Thymus (tissue), 11 donors: Measurements from ENCODE around the gene PCNX4. TPM values are rescaled to one million over a fixed set of nuclear protein-coding genes. Genes with fewer than 3 reads are reported as not detected.
A peak's percentile ranks its signal among the peaks of the same experiment; 100 is the strongest.

Source experiments
- DNase-seq, 9 donors: peaks; one replicate each; pipeline ENCODE4 v3.0.0-alpha.2; 2013; ENCODE audit warnings: low spot score in 9 of 9, low read depth in 6 of 9, missing footprints in 1 of 9
- H3K27ac ChIP-seq, 2 donors: one replicate each; pipeline ENCODE4 v1.5.1; 2013; ENCODE audit warnings: control low read depth in 1 of 2, low read depth in 1 of 2, low read length in 1 of 2, mild to moderate bottlenecking in 1 of 2, moderate library complexity in 1 of 2
- H3K27me3 ChIP-seq, 2 donors: one replicate each; pipeline ENCODE4 v1.5.1; 2013; ENCODE audit warnings: low read length in 1 of 2; ENCODE audit not compliant: control insufficient read depth in 2 of 2, insufficient read depth in 1 of 2
- H3K36me3 ChIP-seq, 2 donors: one replicate each; pipeline ENCODE4 v1.5.1; 2013; ENCODE audit warnings: low read length in 1 of 2, mild to moderate bottlenecking in 1 of 2, moderate library complexity in 1 of 2; ENCODE audit not compliant: control insufficient read depth in 2 of 2, insufficient read depth in 2 of 2
- H3K4me1 ChIP-seq, 2 donors: one replicate each; pipeline ENCODE4 v1.5.1; 2013; ENCODE audit warnings: low read length in 2 of 2; ENCODE audit not compliant: control insufficient read depth in 2 of 2, insufficient read depth in 2 of 2
- H3K4me3 ChIP-seq, 2 donors: one replicate each; pipeline ENCODE4 v1.5.1; 2013; ENCODE audit warnings: low read length in 2 of 2, control low read depth in 1 of 2, mild to moderate bottlenecking in 1 of 2
- H3K9me3 ChIP-seq, 2 donors: one replicate each; pipeline ENCODE4 v1.5.1; 2013; ENCODE audit warnings: low read length in 1 of 2, mild to moderate bottlenecking in 1 of 2; ENCODE audit not compliant: control insufficient read depth in 2 of 2, insufficient read depth in 1 of 2
- WGBS: extraction: QIAGEN DNeasy Blood & Tissue Kit; methylation state at CpG from one replicate; pipeline ENCODE4 v1.1.7; 2013; 5-methylcytosine and 5-hydroxymethylcytosine counted together
- polyA plus RNA-seq: library from polyadenylated mRNA; stranded (reverse); fragments of 200-250 nt; gene quantifications from one replicate; pipeline ENCODE4 v1.2.3, GENCODE V29; 2013
- total RNA-seq: library from RNA; stranded (reverse); fragments of 120-200 nt; gene quantifications from one replicate; pipeline ENCODE4 v1.2.4, GENCODE V29; 2013
- donor health status: healthy.

PCNX4 gene
- total and polyA plus RNA-seq, 2 donors = 38.5 to 55.3 TPM

DNA sequence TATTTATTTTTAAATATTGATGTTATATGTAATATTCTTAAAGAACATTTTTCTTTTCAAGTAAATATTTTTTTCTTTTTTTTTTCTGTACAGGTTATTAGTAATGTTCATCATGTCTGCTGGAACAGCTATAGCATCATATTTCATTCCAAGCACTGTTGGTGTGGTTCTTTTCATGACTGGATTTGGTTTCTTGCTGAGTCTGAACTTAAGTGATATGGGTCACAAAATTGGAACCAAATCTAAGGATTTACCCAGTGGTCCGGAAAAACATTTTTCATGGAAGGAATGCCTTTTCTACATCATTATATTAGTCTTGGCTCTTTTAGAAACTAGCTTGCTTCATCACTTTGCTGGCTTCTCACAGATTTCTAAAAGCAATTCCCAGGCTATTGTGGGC, 23.2 kb downstream of the PCNX4 start:
- peaks cover 3 to 30% of the 10 kb centered on the region in 2 donors for H3K36me3 ChIP-seq
- no peaks in the 10 kb centered on the region for H3K27me3 ChIP-seq
- H3K27ac ChIP-seq = no peak overlapping the region
- WGBS = 48% methylated on average over 1 of the region's 1 CpG
- peaks cover 1 to 4% of the 10 kb centered on the region in 2 donors for H3K4me1 ChIP-seq
- no peaks in the 10 kb centered on the region for H3K9me3 ChIP-seq
- DNase-seq = no peak
- no peak overlapping the region for H3K4me3 ChIP-seq

DNA sequence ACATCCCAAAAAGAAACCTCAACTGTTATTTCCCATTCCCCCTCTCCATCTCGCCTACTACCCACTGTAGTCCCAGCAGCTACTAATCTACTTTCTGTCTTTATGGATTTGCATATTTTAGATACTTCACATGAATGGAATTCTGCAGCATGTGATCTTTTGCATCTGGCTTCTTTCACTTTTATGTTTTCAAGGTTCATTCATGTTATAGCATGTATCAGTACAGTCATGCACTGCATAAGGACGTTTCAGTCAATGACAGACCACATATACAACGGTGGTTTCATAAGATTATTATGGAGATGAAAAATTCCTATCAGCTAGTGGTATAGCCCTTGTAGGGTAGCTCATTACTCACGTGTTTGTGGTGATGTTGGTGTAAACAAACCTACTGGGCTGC, 24.5 kb downstream of the PCNX4 start:
- no peak for DNase-seq
- Histone ChIP-seq H3K36me3 (peaks cover 3 to 35% of the 10 kb centered on the region in 2 donors), H3K9me3 (no peaks in the 10 kb centered on the region), H3K27ac (no peak overlapping the region), H3K4me3 (no peak overlapping the region), H3K27me3 (no peaks in the 10 kb centered on the region), H3K4me1 (no peaks in the 10 kb centered on the region)
- 93% methylated on average over 4 of the region's 4 CpGs for WGBS

DNA sequence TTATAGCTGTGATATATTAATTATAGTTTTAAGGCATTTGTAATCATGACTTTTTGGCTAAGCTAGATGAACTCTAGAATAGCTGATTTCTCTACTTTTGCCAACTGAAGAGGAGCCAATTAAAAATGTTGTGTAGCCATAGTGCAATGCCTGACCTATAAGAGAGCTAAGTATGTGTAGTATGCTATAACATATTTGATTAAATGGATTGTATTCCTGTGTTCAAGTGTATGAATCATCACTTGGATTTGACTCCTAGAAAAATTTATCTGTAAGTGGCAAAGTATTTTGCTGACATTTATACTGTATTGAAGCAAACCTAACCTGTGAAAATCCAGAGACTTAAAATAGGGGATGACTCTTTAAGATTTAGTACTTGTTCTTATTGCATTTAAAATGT, 34.2 kb downstream of the PCNX4 start:
- no peak overlapping the region for H3K4me3 ChIP-seq
- no peak overlapping the region for H3K27ac ChIP-seq
- H3K27me3 ChIP-seq = no peaks in the 10 kb centered on the region
- DNase-seq = no peak
- H3K4me1 ChIP-seq = no peaks in the 10 kb centered on the region
- no peaks in the 10 kb centered on the region for H3K9me3 ChIP-seq
- peaks cover 16 to 54% of the 10 kb centered on the region in 2 donors for H3K36me3 ChIP-seq

DNA sequence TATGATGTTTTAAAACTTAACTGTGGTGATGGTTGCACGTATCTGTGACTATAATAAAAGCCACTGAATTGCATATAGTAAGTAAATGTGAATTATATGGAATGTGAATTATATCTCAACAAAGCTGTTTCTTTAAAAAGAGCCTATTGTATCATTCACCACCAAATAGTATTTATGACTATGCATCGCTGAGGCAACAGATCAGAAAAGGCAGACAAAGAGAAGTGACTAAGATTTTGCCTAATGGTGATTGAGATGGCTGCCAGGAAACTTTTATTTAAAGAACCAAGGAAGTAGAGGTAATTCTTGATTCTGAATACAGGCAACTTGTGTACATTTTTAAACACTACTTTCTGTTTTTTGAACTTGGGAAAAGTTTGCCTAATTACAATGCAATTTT, 41.8 kb downstream of the PCNX4 start:
- Histone ChIP-seq H3K36me3 (no peaks in the 10 kb centered on the region), H3K27me3 (no peaks in the 10 kb centered on the region), H3K4me3 (no peak overlapping the region), H3K9me3 (no peaks in the 10 kb centered on the region), H3K4me1 (no peaks in the 10 kb centered on the region), H3K27ac (no peak overlapping the region)
- no peak for DNase-seq
- WGBS = 96% methylated on average over 2 of the region's 2 CpGs

DNA sequence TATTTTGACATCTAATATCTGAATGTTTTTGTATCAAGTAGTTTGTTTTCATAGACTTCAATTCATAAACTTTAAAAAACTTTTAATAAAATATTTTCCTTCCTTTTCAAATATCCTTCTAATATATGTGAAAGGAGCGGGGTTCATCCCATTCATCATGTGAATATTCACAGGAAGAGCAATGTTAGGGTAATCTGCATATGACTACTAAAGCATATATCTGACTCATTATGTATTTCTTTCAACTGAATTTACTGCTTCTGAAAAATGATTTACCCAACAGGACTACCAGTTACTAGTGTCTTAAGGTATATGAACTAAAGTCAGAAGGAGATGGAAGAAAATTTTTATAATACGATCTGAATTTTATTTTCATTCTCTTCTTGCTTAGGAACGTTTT, 43.0 kb downstream of the PCNX4 start:
- no peaks in the 10 kb centered on the region for H3K36me3 ChIP-seq
- no peak for DNase-seq
- 97% methylated on average over 3 of the region's 3 CpGs for WGBS

DNA sequence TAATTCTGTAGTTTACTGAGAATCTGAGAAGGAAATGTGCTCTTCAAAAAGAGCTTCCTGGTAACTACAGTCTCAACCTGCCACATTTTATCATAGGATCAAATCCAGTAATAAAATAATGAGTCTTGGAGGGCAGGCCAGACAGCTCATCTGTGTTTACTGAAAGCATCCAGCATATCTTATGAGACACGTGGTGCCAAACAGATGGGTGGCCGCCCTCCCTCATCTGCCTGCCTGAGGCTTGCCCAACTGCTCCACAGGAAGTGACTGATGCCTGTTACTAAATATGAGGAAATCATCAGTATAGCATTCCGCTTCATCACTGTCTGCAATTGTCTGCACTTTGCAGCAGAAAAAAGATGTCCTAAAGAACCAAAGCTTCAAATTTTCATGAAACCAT, 60.0 kb downstream of the PCNX4 start:
- WGBS = 3% methylated on average over 3 of the region's 3 CpGs
- Histone ChIP-seq H3K9me3 (no peaks in the 10 kb centered on the region), H3K27ac (peak overlapping the region; percentile 36 to 56), H3K4me3 (no peak overlapping the region), H3K36me3 (peaks cover 3 to 6% of the 10 kb centered on the region in 2 donors), H3K4me1 (peaks cover 3 to 5% of the 10 kb centered on the region in 2 donors), H3K27me3 (no peaks in the 10 kb centered on the region)
- DNase-seq = peak in 7 of 9 donors; percentile 25 to 72 (median 46)

More for the DNA sequence above, 43.0 kb downstream of the PCNX4 start:
- Histone ChIP-seq H3K9me3 (no peaks in the 10 kb centered on the region), H3K27me3 (no peaks in the 10 kb centered on the region), H3K4me1 (no peaks in the 10 kb centered on the region), H3K27ac (no peak overlapping the region), H3K4me3 (no peak overlapping the region)

DNA sequence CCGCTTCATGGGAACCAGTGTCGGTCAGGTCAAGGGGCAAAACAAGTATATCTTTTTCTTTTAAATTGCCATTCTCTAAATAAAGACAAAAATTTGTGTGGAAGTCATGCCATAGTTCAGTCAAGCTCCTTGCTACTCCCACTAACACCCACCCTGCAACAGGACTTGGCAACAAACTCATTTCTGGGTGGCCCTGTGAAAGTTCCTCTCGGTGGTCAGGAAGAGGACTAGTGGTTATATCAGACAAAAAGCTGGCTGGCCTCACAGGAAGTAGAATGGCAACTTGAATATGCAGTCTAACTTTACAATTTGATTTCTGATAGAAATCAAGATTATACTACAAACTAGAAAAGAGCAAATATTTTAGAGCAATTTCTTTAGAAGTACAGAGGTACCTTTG, 62.3 kb downstream of the PCNX4 start:
- WGBS = 69% methylated on average over 3 of the region's 3 CpGs
- H3K36me3 ChIP-seq = peaks cover 3% of the 10 kb centered on the region in 2 donors
- no peaks in the 10 kb centered on the region for H3K9me3 ChIP-seq
- H3K27ac ChIP-seq = no peak overlapping the region
- H3K4me3 ChIP-seq = no peak overlapping the region
- peaks cover 3 to 5% of the 10 kb centered on the region in 2 donors for H3K4me1 ChIP-seq
- DNase-seq = peak in 1 of 9 donors; percentile 7
- H3K27me3 ChIP-seq = no peaks in the 10 kb centered on the region

DNA sequence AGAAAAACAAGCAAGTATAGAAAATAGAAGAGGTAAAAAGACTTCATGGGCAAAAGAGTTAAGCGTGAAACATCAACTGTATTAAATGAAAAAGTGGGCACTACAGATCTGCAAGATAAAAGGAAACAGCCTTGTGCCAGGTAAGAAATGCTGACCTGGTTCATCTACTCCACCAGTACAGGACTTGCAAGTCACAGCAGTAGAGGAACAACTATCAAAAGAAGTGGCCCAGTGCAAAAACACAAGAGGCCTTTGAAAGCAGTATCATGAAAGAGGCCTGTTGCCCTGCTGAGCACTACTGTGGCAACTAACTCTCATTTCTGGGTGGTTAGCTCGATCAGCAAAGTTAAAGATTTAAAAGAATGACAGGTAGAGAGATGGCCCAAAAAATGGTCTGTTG, 62.9 kb downstream of the PCNX4 start:
- 89% methylated on average over 2 of the region's 2 CpGs for WGBS
- H3K36me3 ChIP-seq = peaks cover 0 to 3% of the 10 kb centered on the region in 2 donors
- no peaks in the 10 kb centered on the region for H3K27me3 ChIP-seq
- H3K4me1 ChIP-seq = peaks cover 3 to 5% of the 10 kb centered on the region in 2 donors
- DNase-seq = no peak
- no peak overlapping the region for H3K4me3 ChIP-seq
- H3K27ac ChIP-seq = no peak overlapping the region
- H3K9me3 ChIP-seq = no peaks in the 10 kb centered on the region

DNA sequence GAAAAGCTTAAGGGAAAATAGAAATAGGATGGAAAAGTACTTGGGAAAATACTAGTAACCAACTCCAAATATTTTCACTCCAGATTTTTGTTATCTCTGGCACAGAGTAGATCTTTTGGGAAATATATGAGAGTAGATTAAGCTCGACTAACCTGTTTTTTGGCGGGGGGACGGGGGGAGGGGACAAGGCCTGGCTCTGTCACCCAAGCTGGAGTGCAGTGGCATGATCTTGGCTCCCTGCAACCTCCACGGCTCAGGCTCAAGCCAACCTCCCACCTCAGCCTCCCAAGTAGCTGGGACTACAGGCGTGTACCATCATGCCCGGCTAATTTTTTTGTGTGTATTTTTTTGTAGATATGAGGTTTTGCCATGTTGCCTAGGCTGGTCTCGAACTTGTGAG, 68.7 kb downstream of the PCNX4 start:
- Histone ChIP-seq H3K4me3 (no peak overlapping the region), H3K27ac (no peak overlapping the region), H3K4me1 (peaks cover 0 to 7% of the 10 kb centered on the region in 2 donors), H3K27me3 (no peaks in the 10 kb centered on the region), H3K36me3 (no peaks in the 10 kb centered on the region), H3K9me3 (peaks cover 0 to 3% of the 10 kb centered on the region in 2 donors)
- WGBS = 96% methylated on average over 7 of the region's 7 CpGs
- no peak for DNase-seq
